ENCODE results near the gene PPP1R16B.

- TF ChIP-seq CTCF (IDR thresholded peaks at IDR 0.05) (no peak), POLR2A (IDR thresholded peaks at IDR 0.05) (no peak)
These were observed 26.6 kb downstream of the PPP1R16B start for GRCh38 chr20:38831995-38832620.

All from heart left ventricle (tissue), 13 donors.